SK-N-SH (cell line): ENCODE measurements around the gene RGS13. TPM values are rescaled to one million over a fixed set of nuclear protein-coding genes. Genes with fewer than 3 reads are reported as not detected.
A peak's percentile ranks its signal among the peaks of the same experiment; 100 is the strongest.

ENCODE experiments used
- CTCF ChIA-PET: fragments of 300-600, 350-600 bp; formaldehyde crosslinking; extraction: SDS; loops from one replicate; lab custom pipeline; 2021; lab: Yijun Ruan, JAX
- POLR2A ChIA-PET: fragments of 350-600 bp; sonication (Branson Sonifier 250); formaldehyde crosslinking; extraction: SDS; loops from one replicate; lab custom pipeline; 2020; ENCODE audit warnings: antibody characterized with exemption, inconsistent platforms; lab: Yijun Ruan, JAX
- DNase-seq: peaks from one replicate; pipeline ENCODE4 v3.0.0; 2012
- H2AFZ ChIP-seq: fragments of 200-600 bp; sonication (generic); 2 replicates; pipeline ENCODE4 v1.8.1; 2016; ENCODE audit warnings: antibody characterized with exemption, mild to moderate bottlenecking, low read depth
- H3F3A ChIP-seq: fragments of 200-600 bp; sonication (generic); replicated peaks from 2 replicates; pipeline ENCODE3; 2016; ENCODE audit warnings: antibody characterized with exemption, mild to moderate bottlenecking; ENCODE audit not compliant: insufficient read depth
- H3K27ac ChIP-seq, 2 experiments: fragments of 200-500 bp in 1 of 2; fragments of 200-600 bp in 1 of 2; sonication (Bioruptor generic) in 1 of 2; sonication (generic), shearing (Covaris generic) in 1 of 2; 2 replicates each; pipeline versions ENCODE4 v1.5.1 to v1.6.1; 2014 to 2016; ENCODE audit warnings: low read depth in 2 of 2, inconsistent platforms in 1 of 2, low read length in 1 of 2, mild to moderate bottlenecking in 1 of 2, mixed read lengths in 1 of 2
- H3K27me3 ChIP-seq: fragments of 200-600 bp; sonication (generic), shearing (Covaris generic); 2 replicates; pipeline ENCODE4 v1.6.1; 2016; ENCODE audit warnings: mixed run types; ENCODE audit not compliant: insufficient read depth
- H3K36me3 ChIP-seq, 2 experiments: fragments of 200-500 bp in 1 of 2; fragments of 200-600 bp in 1 of 2; sonication (Bioruptor generic) in 1 of 2; sonication (generic) in 1 of 2; replicated peaks in 1 of 2; 2 replicates each; pipeline versions ENCODE3 to v1.5.1; 2014 to 2016; ENCODE audit warnings: low read length in 1 of 2, mild to moderate bottlenecking in 1 of 2; ENCODE audit not compliant: insufficient read depth in 2 of 2, control insufficient read depth in 1 of 2
- H3K4me1 ChIP-seq, 2 experiments: fragments of 200-500 bp in 1 of 2; fragments of 200-600 bp in 1 of 2; sonication (Bioruptor generic) in 1 of 2; sonication (generic), shearing (Covaris generic) in 1 of 2; 2 replicates each; pipeline versions ENCODE4 v1.5.1 to v1.6.1; 2014 to 2016; ENCODE audit warnings: low read depth in 1 of 2, low read length in 1 of 2, mixed run types in 1 of 2; ENCODE audit not compliant: insufficient read depth in 2 of 2, control insufficient read depth in 1 of 2
- H3K4me2 ChIP-seq: fragments of 200-600 bp; sonication (generic), shearing (Covaris generic); 2 replicates; pipeline ENCODE4 v1.6.1; 2017; ENCODE audit warnings: mixed run types
- H3K4me3 ChIP-seq, 2 experiments: fragments of 200-500 bp in 1 of 2; fragments of 200-600 bp in 1 of 2; sonication (Bioruptor generic) in 1 of 2; sonication (generic), shearing (Covaris generic) in 1 of 2; 2 replicates each; pipeline versions ENCODE4 v1.5.1 to v1.8.1; 2014 to 2016; ENCODE audit warnings: low read depth in 2 of 2, inconsistent platforms in 1 of 2, low read length in 1 of 2, mild to moderate bottlenecking in 1 of 2, mixed read lengths in 1 of 2, moderate library complexity in 1 of 2
- H3K79me2 ChIP-seq: fragments of 200-600 bp; sonication (generic); 2 replicates; pipeline ENCODE4 v1.8.1; 2017; ENCODE audit warnings: mild to moderate bottlenecking; ENCODE audit not compliant: insufficient read depth
- H3K9ac ChIP-seq: fragments of 200-600 bp; sonication (generic); 2 replicates; pipeline ENCODE4 v1.6.1; 2017; ENCODE audit warnings: mixed run types
- H3K9me2 ChIP-seq: fragments of 200-600 bp; sonication (generic); 2 replicates; pipeline ENCODE4 v1.6.1; 2017; ENCODE audit warnings: mixed run types
- H3K9me3 ChIP-seq: fragments of 200-600 bp; sonication (generic); 2 replicates; pipeline ENCODE4 v1.6.1; 2017; ENCODE audit warnings: mixed run types, mild to moderate bottlenecking, moderate library complexity
- H4K20me1 ChIP-seq: fragments of 200-600 bp; sonication (generic); 2 replicates; pipeline ENCODE4 v1.6.1; 2017; ENCODE audit warnings: mild to moderate bottlenecking, mixed run types; ENCODE audit not compliant: insufficient read depth
- EP300 ChIP-seq, 2 experiments: IDR thresholded peaks; 2 replicates each; pipeline versions ENCODE4 v1.4.0 to v1.6.1; 2012; ENCODE audit warnings: borderline replicate concordance in 1 of 2, low read depth in 1 of 2, low read length in 1 of 2
- EZH2phosphoT487 ChIP-seq: fragments of 200-600 bp; sonication (generic); IDR thresholded peaks from 2 replicates; pipeline ENCODE4 v1.6.1; 2017; ENCODE audit warnings: low read depth, mixed run types, mild to moderate bottlenecking, antibody characterized with exemption, moderate library complexity, borderline replicate concordance
- FOSL2 ChIP-seq: IDR thresholded peaks from 2 replicates; pipeline ENCODE4 v1.4.0; 2012; ENCODE audit warnings: low read depth, mild to moderate bottlenecking, moderate library complexity, borderline replicate concordance
- FOXJ3 ChIP-seq: sonication (generic); formaldehyde crosslinking; IDR thresholded peaks from 2 replicates; pipeline ENCODE4 v1.5.1; 2020; ENCODE audit warnings: mild to moderate bottlenecking, missing genetic modification reagents
- FOXM1 ChIP-seq: IDR thresholded peaks from 2 replicates; pipeline ENCODE4 v1.4.0; 2012; ENCODE audit warnings: low read depth, mild to moderate bottlenecking
- GATA2 ChIP-seq: sonication (generic); formaldehyde crosslinking; IDR thresholded peaks from 2 replicates; pipeline ENCODE4 v1.5.0; 2020; ENCODE audit warnings: mild to moderate bottlenecking, missing genetic modification reagents
- JUND ChIP-seq: IDR thresholded peaks from 2 replicates; pipeline ENCODE4 v1.4.0; 2012
- MEF2A ChIP-seq: IDR thresholded peaks from 2 replicates; pipeline ENCODE4 v1.4.0; 2012; ENCODE audit warnings: low read depth, borderline replicate concordance
- MXI1 ChIP-seq: IDR thresholded peaks from 2 replicates; pipeline ENCODE4 v1.6.1; 2012; ENCODE audit warnings: mild to moderate bottlenecking, low read depth, low read length, improper control_type of control experiment
- NRF1 ChIP-seq: IDR thresholded peaks from 2 replicates; pipeline ENCODE4 v1.6.1; 2012; ENCODE audit warnings: low read depth, mild to moderate bottlenecking, low read length
- RAD21 ChIP-seq: IDR thresholded peaks from 2 replicates; pipeline ENCODE4 v1.6.1; 2012; ENCODE audit warnings: mild to moderate bottlenecking, low read length
- RFX5 ChIP-seq: IDR thresholded peaks from 2 replicates; pipeline ENCODE4 v1.6.1; 2012; ENCODE audit warnings: mild to moderate bottlenecking, improper control_type of control experiment, low read length
- SIN3A ChIP-seq: IDR thresholded peaks from 2 replicates; pipeline ENCODE4 v1.6.1; 2012; ENCODE audit warnings: low read depth, mild to moderate bottlenecking, low read length, moderate library complexity, borderline replicate concordance
- WGBS: methylation state at CpG from one replicate; pipeline ENCODE4 v1.1.6; 2017; ENCODE audit warnings: low lambda C conversion rate; 5-methylcytosine and 5-hydroxymethylcytosine counted together
- polyA plus RNA-seq, 3 experiments: library from polyadenylated mRNA; depleted of rRNA; stranded (reverse); fragments of >200 nt; gene quantifications; 2 replicates each; pipeline ENCODE4 v1.2.3, GENCODE V29; 2012
- TF ChIP-seq, protein P1 (sequence below): IDR thresholded peaks from 2 replicates; pipeline ENCODE4 v1.4.0; 2012; ENCODE audit warnings: low read depth
- TF ChIP-seq, protein P2 (sequence below): fragments of 150-350 bp; IDR thresholded peaks from 2 replicates; pipeline ENCODE4 v1.6.1; 2016; ENCODE audit warnings: mild to moderate bottlenecking, low read depth, low read length
- TF ChIP-seq, protein P3 (sequence below): IDR thresholded peaks from 2 replicates; pipeline ENCODE4 v1.4.0; 2012; ENCODE audit warnings: low read depth, borderline replicate concordance
- TF ChIP-seq, protein P4 (sequence below): IDR thresholded peaks from 2 replicates; pipeline ENCODE4 v1.6.1; 2012; ENCODE audit warnings: mild to moderate bottlenecking, low read depth, low read length, moderate library complexity
- TF ChIP-seq, protein P5 (sequence below): IDR thresholded peaks from 2 replicates; pipeline ENCODE4 v1.4.0; 2012; ENCODE audit warnings: low read depth, borderline replicate concordance
- TF ChIP-seq, protein P6 (sequence below): IDR thresholded peaks from 2 replicates; pipeline ENCODE4; 2012

Gene RGS13
- polyA plus RNA-seq, 1 of the 3 experiments (the other 2 are of a cell fraction), result not detected

DNA sequence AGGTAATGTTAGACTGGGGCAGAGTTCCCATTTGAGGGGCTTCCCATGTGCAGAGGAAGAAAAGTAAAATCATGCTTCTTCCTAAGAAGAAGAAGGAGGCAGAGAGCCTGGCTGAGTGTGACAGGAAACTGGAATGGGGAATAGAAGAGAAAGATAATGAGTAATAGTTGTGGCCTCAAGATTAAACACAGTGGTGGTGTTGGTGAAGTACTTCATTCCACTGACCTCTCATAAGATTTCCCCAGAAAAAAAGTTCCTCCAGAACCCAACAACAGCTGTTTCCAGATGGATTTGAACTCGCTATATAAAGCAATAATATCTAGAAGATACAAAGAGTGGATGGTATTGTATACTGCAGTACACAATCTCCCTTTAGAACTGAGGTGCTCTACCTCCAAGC lies 47.4 kb upstream of the RGS13 start:
- ChIA-PET CTCF (no interaction called here), POLR2A (no interaction called here)
- no peak for DNase-seq
- TF ChIP-seq, protein P1, sequence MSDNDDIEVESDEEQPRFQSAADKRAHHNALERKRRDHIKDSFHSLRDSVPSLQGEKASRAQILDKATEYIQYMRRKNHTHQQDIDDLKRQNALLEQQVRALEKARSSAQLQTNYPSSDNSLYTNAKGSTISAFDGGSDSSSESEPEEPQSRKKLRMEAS, result no peak
- TF ChIP-seq, protein P2, sequence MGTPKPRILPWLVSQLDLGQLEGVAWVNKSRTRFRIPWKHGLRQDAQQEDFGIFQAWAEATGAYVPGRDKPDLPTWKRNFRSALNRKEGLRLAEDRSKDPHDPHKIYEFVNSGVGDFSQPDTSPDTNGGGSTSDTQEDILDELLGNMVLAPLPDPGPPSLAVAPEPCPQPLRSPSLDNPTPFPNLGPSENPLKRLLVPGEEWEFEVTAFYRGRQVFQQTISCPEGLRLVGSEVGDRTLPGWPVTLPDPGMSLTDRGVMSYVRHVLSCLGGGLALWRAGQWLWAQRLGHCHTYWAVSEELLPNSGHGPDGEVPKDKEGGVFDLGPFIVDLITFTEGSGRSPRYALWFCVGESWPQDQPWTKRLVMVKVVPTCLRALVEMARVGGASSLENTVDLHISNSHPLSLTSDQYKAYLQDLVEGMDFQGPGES, result no peak
- no peak for TF ChIP-seq SIN3A
- no peak for TF ChIP-seq FOXM1
- TF ChIP-seq, protein P3, sequence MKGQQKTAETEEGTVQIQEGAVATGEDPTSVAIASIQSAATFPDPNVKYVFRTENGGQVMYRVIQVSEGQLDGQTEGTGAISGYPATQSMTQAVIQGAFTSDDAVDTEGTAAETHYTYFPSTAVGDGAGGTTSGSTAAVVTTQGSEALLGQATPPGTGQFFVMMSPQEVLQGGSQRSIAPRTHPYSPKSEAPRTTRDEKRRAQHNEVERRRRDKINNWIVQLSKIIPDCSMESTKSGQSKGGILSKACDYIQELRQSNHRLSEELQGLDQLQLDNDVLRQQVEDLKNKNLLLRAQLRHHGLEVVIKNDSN, result no peak
- no peak for TF ChIP-seq MEF2A
- TF ChIP-seq, protein P4, sequence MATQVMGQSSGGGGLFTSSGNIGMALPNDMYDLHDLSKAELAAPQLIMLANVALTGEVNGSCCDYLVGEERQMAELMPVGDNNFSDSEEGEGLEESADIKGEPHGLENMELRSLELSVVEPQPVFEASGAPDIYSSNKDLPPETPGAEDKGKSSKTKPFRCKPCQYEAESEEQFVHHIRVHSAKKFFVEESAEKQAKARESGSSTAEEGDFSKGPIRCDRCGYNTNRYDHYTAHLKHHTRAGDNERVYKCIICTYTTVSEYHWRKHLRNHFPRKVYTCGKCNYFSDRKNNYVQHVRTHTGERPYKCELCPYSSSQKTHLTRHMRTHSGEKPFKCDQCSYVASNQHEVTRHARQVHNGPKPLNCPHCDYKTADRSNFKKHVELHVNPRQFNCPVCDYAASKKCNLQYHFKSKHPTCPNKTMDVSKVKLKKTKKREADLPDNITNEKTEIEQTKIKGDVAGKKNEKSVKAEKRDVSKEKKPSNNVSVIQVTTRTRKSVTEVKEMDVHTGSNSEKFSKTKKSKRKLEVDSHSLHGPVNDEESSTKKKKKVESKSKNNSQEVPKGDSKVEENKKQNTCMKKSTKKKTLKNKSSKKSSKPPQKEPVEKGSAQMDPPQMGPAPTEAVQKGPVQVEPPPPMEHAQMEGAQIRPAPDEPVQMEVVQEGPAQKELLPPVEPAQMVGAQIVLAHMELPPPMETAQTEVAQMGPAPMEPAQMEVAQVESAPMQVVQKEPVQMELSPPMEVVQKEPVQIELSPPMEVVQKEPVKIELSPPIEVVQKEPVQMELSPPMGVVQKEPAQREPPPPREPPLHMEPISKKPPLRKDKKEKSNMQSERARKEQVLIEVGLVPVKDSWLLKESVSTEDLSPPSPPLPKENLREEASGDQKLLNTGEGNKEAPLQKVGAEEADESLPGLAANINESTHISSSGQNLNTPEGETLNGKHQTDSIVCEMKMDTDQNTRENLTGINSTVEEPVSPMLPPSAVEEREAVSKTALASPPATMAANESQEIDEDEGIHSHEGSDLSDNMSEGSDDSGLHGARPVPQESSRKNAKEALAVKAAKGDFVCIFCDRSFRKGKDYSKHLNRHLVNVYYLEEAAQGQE, result no peak
- TF ChIP-seq EP300 (IDR thresholded peaks at IDR 0.05; ENCODE audit: borderline replicate concordance in 1 of 2, low read depth in 1 of 2, low read length in 1 of 2), result no peak
- no peak for TF ChIP-seq FOSL2
- no peak for TF ChIP-seq MXI1
- TF ChIP-seq JUND, result no peak
- H3K36me3 ChIP-seq, result no peaks in the 10 kb centered on the region
- peaks cover 5 to 16% of the 10 kb centered on the region in 2 experiments; a peak in 3 of 4 replicates for H3K4me1 ChIP-seq
- no peaks in the 10 kb centered on the region for H3K27me3 ChIP-seq
- H3K79me2 ChIP-seq, result no peaks in the 10 kb centered on the region
- WGBS, result 83% methylated on average over 1 of the region's 1 CpG
- H3F3A ChIP-seq, result peaks cover 5% of the 10 kb centered on the region
- H3K27ac ChIP-seq, result no peak overlapping the region
- no peaks in the 10 kb centered on the region for H3K9me2 ChIP-seq
- no peaks in the 10 kb centered on the region for H3K9me3 ChIP-seq
- H3K4me2 ChIP-seq, result no peak overlapping the region
- no peak overlapping the region for H3K9ac ChIP-seq
- H2AFZ ChIP-seq, result no peak overlapping the region
- no peak overlapping the region for H3K4me3 ChIP-seq
- no peaks in the 10 kb centered on the region for H4K20me1 ChIP-seq

DNA sequence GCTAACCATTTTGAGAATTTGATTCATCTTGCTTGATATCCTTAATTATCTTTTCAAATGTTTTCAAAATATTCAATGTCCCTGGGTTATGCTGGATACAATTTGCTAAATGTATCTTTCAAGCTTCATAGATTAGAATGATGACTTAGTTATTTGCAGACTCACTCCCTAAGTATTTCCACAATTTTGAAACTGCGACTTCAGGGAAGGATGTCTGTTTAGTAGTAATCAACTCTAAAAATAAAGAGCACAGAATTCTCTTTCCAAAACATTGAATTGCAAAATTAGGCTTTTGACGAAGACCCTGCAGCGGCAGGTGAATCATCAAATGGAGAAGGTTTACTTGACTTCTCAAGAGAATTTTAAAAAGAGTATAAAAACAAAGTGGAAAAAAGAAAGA lies 46.1 kb upstream of the RGS13 start:
- Histone ChIP-seq H3K27ac (peak overlapping the region; percentile 39; a peak in 2 of 4 replicates), H4K20me1 (no peaks in the 10 kb centered on the region), H2AFZ (no peak overlapping the region), H3K9ac (no peak overlapping the region), H3K9me3 (no peaks in the 10 kb centered on the region), H3K4me3 (no peak overlapping the region), H3K79me2 (no peaks in the 10 kb centered on the region), H3F3A (peaks cover 5% of the 10 kb centered on the region), H3K4me1 (peaks cover 5 to 16% of the 10 kb centered on the region in 2 experiments; a peak in 3 of 4 replicates), H3K9me2 (no peaks in the 10 kb centered on the region), H3K27me3 (no peaks in the 10 kb centered on the region), H3K36me3 (no peaks in the 10 kb centered on the region), H3K4me2 (no peak overlapping the region)
- 53% methylated on average over 3 of the region's 3 CpGs for WGBS
- DNase-seq, result no peak
- CTCF ChIA-PET, result no interaction called here
- POLR2A ChIA-PET, result no interaction called here
- TF ChIP-seq EZH2phosphoT487 (no peak), JUND (peak; percentile 57), NRF1 (no peak), FOXM1 (0 out of 2 replicates have a peak, but pooled peaks have one; percentile 3), RAD21 (no peak), FOXJ3 (CRISPR knock-in tag) (no peak), GATA2 (CRISPR knock-in tag) (no peak), RFX5 (no peak), MEF2A (0 out of 2 replicates have a peak, but pooled peaks have one; percentile 23), MXI1 (no peak)
- TF ChIP-seq, protein P5, sequence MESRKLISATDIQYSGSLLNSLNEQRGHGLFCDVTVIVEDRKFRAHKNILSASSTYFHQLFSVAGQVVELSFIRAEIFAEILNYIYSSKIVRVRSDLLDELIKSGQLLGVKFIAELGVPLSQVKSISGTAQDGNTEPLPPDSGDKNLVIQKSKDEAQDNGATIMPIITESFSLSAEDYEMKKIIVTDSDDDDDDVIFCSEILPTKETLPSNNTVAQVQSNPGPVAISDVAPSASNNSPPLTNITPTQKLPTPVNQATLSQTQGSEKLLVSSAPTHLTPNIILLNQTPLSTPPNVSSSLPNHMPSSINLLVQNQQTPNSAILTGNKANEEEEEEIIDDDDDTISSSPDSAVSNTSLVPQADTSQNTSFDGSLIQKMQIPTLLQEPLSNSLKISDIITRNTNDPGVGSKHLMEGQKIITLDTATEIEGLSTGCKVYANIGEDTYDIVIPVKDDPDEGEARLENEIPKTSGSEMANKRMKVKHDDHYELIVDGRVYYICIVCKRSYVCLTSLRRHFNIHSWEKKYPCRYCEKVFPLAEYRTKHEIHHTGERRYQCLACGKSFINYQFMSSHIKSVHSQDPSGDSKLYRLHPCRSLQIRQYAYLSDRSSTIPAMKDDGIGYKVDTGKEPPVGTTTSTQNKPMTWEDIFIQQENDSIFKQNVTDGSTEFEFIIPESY, result no peak
- TF ChIP-seq, protein P6, sequence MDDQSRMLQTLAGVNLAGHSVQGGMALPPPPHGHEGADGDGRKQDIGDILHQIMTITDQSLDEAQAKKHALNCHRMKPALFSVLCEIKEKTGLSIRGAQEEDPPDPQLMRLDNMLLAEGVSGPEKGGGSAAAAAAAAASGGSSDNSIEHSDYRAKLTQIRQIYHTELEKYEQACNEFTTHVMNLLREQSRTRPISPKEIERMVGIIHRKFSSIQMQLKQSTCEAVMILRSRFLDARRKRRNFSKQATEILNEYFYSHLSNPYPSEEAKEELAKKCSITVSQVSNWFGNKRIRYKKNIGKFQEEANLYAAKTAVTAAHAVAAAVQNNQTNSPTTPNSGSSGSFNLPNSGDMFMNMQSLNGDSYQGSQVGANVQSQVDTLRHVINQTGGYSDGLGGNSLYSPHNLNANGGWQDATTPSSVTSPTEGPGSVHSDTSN, result peak; percentile 22
